Heart left ventricle (tissue), 16 donors: ENCODE results near the gene CCDC71L. TPM values are rescaled to one million over a fixed set of nuclear protein-coding genes. Genes with fewer than 3 reads are reported as not detected.

Source experiments
- ATAC-seq, 4 donors: fragments of 200-7000 bp; cut with Tn5 transposase; one replicate each; pipeline ENCODE4 v1.9.1; 2020 to 2022; ENCODE audit warnings: moderate library complexity in 4 of 4, mild to moderate bottlenecking in 3 of 4, moderate number of reproducible peaks in 1 of 4
- DNase-seq, 5 donors: peaks; one replicate each; pipeline ENCODE4 v3.0.0-alpha.2; 2020
- H3K27ac ChIP-seq, 12 donors: fragments of 200-600 bp; sonication (generic) in 4 of 12; one replicate each; pipeline versions ENCODE4 v1.5.0 to v1.8.0; 2016 to 2022; ENCODE audit warnings: mild to moderate bottlenecking in 2 of 12
- H3K27me3 ChIP-seq, 9 donors: fragments of 200-600 bp; sonication (generic) in 2 of 9; one replicate each; pipeline versions ENCODE4 v1.5.1 to v1.8.0; 2016 to 2022; ENCODE audit warnings: mild to moderate bottlenecking in 3 of 9
- H3K36me3 ChIP-seq, 9 donors: fragments of 200-600 bp; sonication (generic) in 2 of 9; one replicate each; pipeline versions ENCODE4 v1.5.0 to v1.8.0; 2018 to 2022; ENCODE audit warnings: mild to moderate bottlenecking in 2 of 9
- H3K4me1 ChIP-seq, 12 donors: fragments of 200-600 bp; sonication (generic) in 4 of 12; one replicate each; pipeline versions ENCODE4 v1.5.0 to v1.8.0; 2016 to 2022; ENCODE audit warnings: mild to moderate bottlenecking in 3 of 12
- H3K4me3 ChIP-seq, 12 donors: fragments of 200-600 bp; sonication (generic) in 4 of 12; one replicate each; pipeline versions ENCODE4 v1.5.0 to v1.8.0; 2017 to 2022; ENCODE audit warnings: mild to moderate bottlenecking in 9 of 12, moderate library complexity in 4 of 12
- H3K9me3 ChIP-seq, 12 donors: fragments of 200-600 bp; sonication (generic) in 4 of 12; one replicate each; pipeline versions ENCODE4 v1.5.0 to v1.8.0; 2016 to 2022; ENCODE audit warnings: mild to moderate bottlenecking in 1 of 12
- CTCF ChIP-seq, 12 donors: fragments of 200-600 bp; sonication (generic) in 4 of 12; IDR thresholded peaks; one replicate each; pipeline versions ENCODE4 v1.5.0 to v1.8.0; 2018 to 2022; ENCODE audit warnings: antibody characterized with exemption in 12 of 12, mild to moderate bottlenecking in 5 of 12
- POLR2A ChIP-seq, 2 donors: fragments of 450-650 bp; IDR thresholded peaks; one replicate each; pipeline ENCODE4 v1.6.1; 2017; ENCODE audit warnings: antibody characterized with exemption in 2 of 2, mild to moderate bottlenecking in 2 of 2, moderate library complexity in 2 of 2
- WGBS, 4 donors: extraction: QIAGEN DNeasy Blood & Tissue Kit in 2 of 4; methylation state at CpG; one replicate each; pipeline versions ENCODE4 v1.1.5 to v1.1.7; 2013 to 2018; 5-methylcytosine and 5-hydroxymethylcytosine counted together
- intact Hi-C, 10 donors: fragments of 100-400 bp; cut with DNase I; formaldehyde crosslinking; loops; one replicate each; pipeline versions ENCODE4 v1.11.1 to v1.14.2; 2022
- polyA plus RNA-seq, 2 donors: library from polyadenylated mRNA; stranded (reverse); fragments of 200-250 nt; gene quantifications; one replicate each; pipeline ENCODE4 v1.2.3, GENCODE V29; 2013
- total RNA-seq, 9 donors: library from RNA; depleted of rRNA in 2 of 9; stranded (reverse); fragments of >200 nt in 2 of 9; fragmentation: NEBNext Ultra II Directional in 3 of 9; extraction: Animal tissue kit (Norgen Biotek cat#: 25700) in 3 of 9; gene quantifications; one replicate each; pipeline versions ENCODE4 v1.1.0 to v1.2.4, GENCODE V29; 2016 to 2023
- donor health status: ischemic (EF 13 %, LVEDD 7.1; RV severe dilation, severe dysfunction).
- donor health status: healthy with polysubstance abuse.
- donor health status: DM: no; HTN: yes; CAD: no.
- donor health status: DM: no; HTN: no; CAD: no.
- donor health status: ischemic (EF 25% LVEDD 6.9; RV normal size, moderate dysfunction).
- donor health status: ischemic (EF 25% LVEDD 5.7; RV mildly dilated, moderate dysfunction).
- donor health status: healthy.
- donor health status: DM: yes; HTN: yes; CAD: no.
- donor health status: ischemic (EF 35%, LVEDD 5.7; RV mildly dilated, moderate dysfunction).
- donor health status: nonischemic (EF 11% LVEDD 7.7; RV severe dilation, severe dysfunction).
- donor health status: DM: yes; HTN: yes; CAD: no.
- donor health status: PGD.
- donor health status: ischemic (EF 29% LVEDD 5.4; RV normal size, mild dysfunction).
- donor health status: nonischemic (EF 23%, LVEDD 6.1; RV moderate dilation, normal function).

The CCDC71L gene
- total and polyA plus RNA-seq, 11 donors: 3.5 to 16.7 (median 6.9) TPM

DNA sequence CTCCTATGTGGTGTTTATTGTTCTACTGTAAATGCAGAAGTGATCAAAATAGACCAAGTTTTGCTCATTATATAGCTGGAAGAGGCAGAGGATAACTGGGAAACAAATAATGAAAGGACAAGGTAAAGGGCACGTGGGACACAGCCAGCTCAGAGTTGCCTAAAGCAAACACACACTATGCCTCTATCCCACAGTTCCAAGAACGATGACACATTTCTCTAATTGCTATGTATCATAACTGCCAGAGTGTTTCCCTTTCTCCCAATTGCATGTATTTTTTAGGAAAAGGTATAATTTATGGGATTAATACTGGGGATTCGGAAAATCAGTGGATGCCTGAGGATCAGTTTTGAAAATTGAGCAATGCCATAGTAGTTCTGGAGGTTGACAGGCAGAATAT, 49.0 kb downstream of the CCDC71L start:
- Histone ChIP-seq H3K9me3 (peaks cover 0 to 15% (median 6%) of the 10 kb centered on the region in 12 donors), H3K4me3 (no peak overlapping the region), H3K4me1 (no peaks in the 10 kb centered on the region), H3K27ac (no peak overlapping the region), H3K27me3 (no peaks in the 10 kb centered on the region), H3K36me3 (no peaks in the 10 kb centered on the region)
- TF ChIP-seq POLR2A (IDR thresholded peaks at IDR 0.05): no peak
- no peak for TF ChIP-seq CTCF (IDR thresholded peaks at IDR 0.05)
- ATAC-seq (no peak), DNase-seq (no peak)
- WGBS, 4 donors: 79 to 90% (median 83%) methylated on average over 3 of the region's 3 CpGs
- intact Hi-C loops: no loop called here

DNA sequence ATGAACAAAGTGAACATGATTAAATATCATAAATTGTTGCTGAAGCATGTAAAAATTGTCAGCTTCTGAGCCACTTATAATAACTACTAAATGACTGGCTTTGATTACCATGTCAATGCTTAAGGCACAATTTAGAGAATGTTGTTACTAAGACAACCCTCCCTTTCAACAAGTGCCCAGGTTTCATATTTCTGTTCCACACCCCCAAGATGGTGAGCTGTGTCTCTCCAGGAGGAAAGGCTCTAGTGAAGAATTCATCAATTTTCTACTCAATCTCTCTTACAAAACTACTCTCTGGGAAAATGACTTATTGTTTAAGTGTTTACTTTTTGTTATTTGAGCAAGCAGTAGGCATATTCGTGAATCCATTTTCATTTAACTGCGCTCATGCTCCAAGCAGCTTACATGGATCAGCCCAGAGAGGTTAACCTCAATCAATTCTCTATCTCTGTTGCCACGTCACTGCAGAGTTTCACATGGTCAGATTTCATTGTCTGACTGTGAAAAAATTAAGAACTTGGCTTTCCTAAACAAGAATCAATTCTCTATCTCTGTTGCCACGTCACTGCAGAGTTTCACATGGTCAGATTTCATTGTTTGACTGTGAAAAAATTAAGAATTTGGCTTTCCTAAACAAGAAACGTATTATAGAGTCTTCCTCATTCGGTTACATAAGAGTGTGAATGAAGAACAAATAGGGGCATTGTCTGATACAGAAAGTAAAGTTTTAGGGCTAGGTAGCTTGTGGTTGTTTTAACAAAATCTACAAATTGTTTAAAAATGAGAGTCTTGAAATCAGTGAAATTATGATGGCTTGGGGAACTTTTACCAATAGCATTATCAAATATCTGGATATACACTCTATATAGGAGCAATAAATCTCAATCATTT, 49.7 kb downstream of the CCDC71L start:
- H3K4me1 ChIP-seq: no peaks in the 10 kb centered on the region
- ATAC-seq (no peak), DNase-seq (no peak)
- H3K27me3 ChIP-seq: no peaks in the 10 kb centered on the region
- no peak for TF ChIP-seq CTCF (IDR thresholded peaks at IDR 0.05)
- no peak for TF ChIP-seq POLR2A (IDR thresholded peaks at IDR 0.05)
- peaks cover 0 to 15% (median 6%) of the 10 kb centered on the region in 12 donors for H3K9me3 ChIP-seq
- no peak overlapping the region for H3K27ac ChIP-seq
- 76 to 84% (median 80%) methylated on average over 6 of the region's 6 CpGs for WGBS, 4 donors
- H3K36me3 ChIP-seq: no peaks in the 10 kb centered on the region
- H3K4me3 ChIP-seq: no peak overlapping the region
- intact Hi-C loops: no loop called here

DNA sequence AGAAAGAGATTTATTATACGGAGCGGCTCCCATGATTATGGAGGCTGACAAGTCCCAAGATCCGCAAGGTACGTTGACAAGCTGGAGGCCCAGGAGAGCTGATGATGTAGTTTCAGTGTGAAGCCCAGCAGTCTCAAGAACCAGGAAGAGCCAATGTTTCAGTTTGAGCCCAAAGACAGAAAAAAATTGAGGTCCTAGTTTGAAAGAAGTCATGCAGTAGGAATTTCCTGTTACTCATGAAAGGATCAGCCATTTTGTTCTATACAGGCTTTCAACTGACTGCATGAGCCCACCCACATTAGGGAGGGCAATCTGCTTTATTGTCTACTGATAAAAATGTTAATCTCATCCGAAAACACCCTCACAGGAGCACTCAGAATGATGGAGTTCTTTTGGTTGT, 51.5 kb downstream of the CCDC71L start:
- Histone ChIP-seq H3K4me1 (no peaks in the 10 kb centered on the region), H3K27ac (no peak overlapping the region), H3K27me3 (no peaks in the 10 kb centered on the region), H3K36me3 (no peaks in the 10 kb centered on the region), H3K9me3 (peaks cover 0 to 15% (median 6%) of the 10 kb centered on the region in 12 donors), H3K4me3 (no peak overlapping the region)
- WGBS, 4 donors: 79 to 82% (median 80%) methylated on average over 5 of the region's 5 CpGs
- ATAC-seq: no peak
- no peak for DNase-seq
- no peak for TF ChIP-seq POLR2A (IDR thresholded peaks at IDR 0.05)
- TF ChIP-seq CTCF (IDR thresholded peaks at IDR 0.05): no peak
- intact Hi-C loops: no loop called here

GRCh38 chr7:106608661-106609060, 52.3 kb downstream of the CCDC71L start:
- ATAC-seq: no peak
- no peak for DNase-seq

More at GRCh38 chr7:106608661-106609060, 52.3 kb downstream of the CCDC71L start:
- TF ChIP-seq POLR2A (IDR thresholded peaks at IDR 0.05) (no peak), CTCF (IDR thresholded peaks at IDR 0.05) (no peak)
- intact Hi-C loops: no loop called here
- peaks cover 0 to 15% (median 6%) of the 10 kb centered on the region in 12 donors for H3K9me3 ChIP-seq
- no peaks in the 10 kb centered on the region for H3K36me3 ChIP-seq
- no peaks in the 10 kb centered on the region for H3K4me1 ChIP-seq
- no peaks in the 10 kb centered on the region for H3K27me3 ChIP-seq
- no peak overlapping the region for H3K4me3 ChIP-seq
- WGBS, 4 donors: 89 to 100% (median 97%) methylated on average over 1 of the region's 1 CpG
- H3K27ac ChIP-seq: no peak overlapping the region

Other genes starting within 250 kb of the CCDC71L start
- 10 to 100 TPM in 1 of 9 donors, 1 to 10 TPM in 7, under 1 TPM in 1; 0.81 to 11.0 (median 1.8) TPM for gene PIK3CG, start 204.1 kb upstream of the CCDC71L start, total RNA-seq
- under 1 TPM; 0.15 to 0.28 TPM for gene PIK3CG, start 204.1 kb upstream of the CCDC71L start, polyA plus RNA-seq